ENCODE data around the gene DNAAF1.

The DNAAF1 gene

GRCh38 chr16:84161037-84161436, 15.9 kb downstream of the DNAAF1 start:
- DNase-seq (ENCODE audit: low read depth in 3 of 3) = no peak

- DNase-seq (ENCODE audit: low read depth in 3 of 3) = no peak
These were observed 16.7 kb downstream of the DNAAF1 start for GRCh38 chr16:84161801-84162200.

- DNase-seq (ENCODE audit: low read depth in 3 of 3) = no peak
These were observed 20.6 kb downstream of the DNAAF1 start for GRCh38 chr16:84165746-84166145.

- DNase-seq (ENCODE audit: low read depth in 3 of 3) = peak in 1 of 3 experiments; percentile 18
These were observed 21.9 kb downstream of the DNAAF1 start for GRCh38 chr16:84166796-84167695.

GRCh38 chr16:84169765-84170310, 24.7 kb downstream of the DNAAF1 start:
- no peak for DNase-seq (ENCODE audit: low read depth in 3 of 3)

GRCh38 chr16:84174396-84174795, 29.3 kb downstream of the DNAAF1 start:
- DNase-seq (ENCODE audit: low read depth in 3 of 3) = no peak

- DNase-seq (ENCODE audit: low read depth in 3 of 3) = peak in 2 of 3 experiments; percentile 49 to 70
These were observed 30.4 kb downstream of the DNAAF1 start for GRCh38 chr16:84175350-84176081.

- DNase-seq (ENCODE audit: low read depth in 3 of 3) = no peak
These were observed 31.3 kb downstream of the DNAAF1 start for GRCh38 chr16:84176192-84177053.

DNA sequence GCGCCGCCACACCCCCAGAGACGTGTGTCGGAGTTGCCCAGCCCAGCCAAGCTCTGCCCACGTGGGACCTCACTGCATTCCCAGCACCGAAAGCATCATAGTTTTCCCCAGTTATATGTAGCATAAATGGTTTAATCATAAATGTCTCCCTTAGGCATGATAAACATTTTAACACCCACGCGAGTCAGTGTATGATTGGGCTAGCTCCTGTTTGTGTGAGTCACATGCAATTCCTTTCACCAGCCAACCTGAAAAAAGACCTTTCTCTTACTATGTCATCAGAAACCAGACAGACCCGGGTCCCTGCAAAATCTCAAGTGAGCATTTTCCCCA, 32.6 kb downstream of the DNAAF1 start:
- DNase-seq (ENCODE audit: low read depth in 3 of 3) = no peak

DNA sequence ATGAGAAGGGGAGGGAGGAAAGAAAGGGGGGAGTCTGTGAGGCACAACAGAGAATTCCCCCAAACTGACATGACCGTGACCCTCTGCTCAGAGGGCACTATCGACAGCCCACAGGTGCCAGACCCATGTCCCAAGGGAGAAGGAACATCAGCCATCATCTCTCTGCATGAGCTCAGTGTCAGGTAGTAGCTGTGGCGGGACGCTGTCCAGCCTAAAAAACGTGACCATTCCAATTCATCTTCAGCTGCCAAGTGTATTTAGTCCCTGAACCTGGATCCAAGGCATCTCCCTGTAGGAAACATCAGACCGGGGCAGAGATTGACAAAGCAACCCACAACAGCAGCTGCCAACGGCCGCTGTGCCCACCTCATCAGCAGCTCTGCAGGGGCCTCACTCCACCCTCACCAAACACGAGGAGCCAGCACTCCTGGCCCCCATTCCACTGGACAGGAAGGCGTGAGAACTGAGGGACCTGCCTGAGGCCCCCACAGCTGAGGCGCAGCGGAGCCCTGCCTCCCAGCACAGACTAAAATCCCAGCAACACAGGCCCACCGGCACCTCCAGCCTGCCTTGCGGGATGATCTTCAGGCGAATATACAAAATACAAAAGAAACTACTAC, 33.1 kb downstream of the DNAAF1 start:
- no peak for DNase-seq (ENCODE audit: low read depth in 3 of 3)

DNA sequence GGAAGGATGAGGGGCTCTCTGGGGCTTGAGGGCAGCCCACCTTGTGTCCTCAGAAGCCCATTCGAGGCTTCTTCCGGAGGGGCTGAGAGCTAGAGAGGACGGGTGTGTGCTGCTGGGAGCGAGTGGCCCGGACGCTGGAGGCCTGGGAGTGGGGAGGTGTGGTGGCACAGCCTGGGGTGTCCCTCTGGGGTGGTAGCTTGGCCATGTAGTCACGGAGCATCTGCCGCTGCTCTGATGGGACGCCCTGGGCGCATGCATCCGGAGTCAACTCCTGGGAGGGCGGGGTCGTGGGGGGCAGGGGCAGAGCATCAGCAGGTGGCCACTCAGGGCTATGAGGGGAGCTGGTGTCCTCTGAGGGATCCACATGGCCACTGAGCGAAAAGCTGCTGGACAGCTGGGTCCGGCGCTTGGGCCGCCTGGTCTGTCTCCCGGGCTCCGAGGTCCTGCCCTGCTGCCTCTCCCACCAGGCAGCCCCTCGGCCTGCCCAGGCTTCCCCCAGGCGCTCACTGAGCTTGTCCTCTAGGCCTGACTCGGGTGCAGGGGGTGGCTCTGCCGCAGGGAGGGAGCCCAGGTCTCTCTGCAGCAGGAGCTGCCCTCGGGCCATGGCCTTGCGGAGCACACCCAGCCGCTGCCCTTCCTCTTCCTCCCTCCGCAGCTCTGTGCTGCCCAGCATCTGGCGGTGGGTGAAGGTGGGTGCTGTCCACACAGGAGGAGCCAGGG, 33.9 kb downstream of the DNAAF1 start:
- no peak for DNase-seq (ENCODE audit: low read depth in 3 of 3)

GRCh38 chr16:84179612-84180320, 34.7 kb downstream of the DNAAF1 start:
- no peak for DNase-seq (ENCODE audit: low read depth in 3 of 3)

DNA sequence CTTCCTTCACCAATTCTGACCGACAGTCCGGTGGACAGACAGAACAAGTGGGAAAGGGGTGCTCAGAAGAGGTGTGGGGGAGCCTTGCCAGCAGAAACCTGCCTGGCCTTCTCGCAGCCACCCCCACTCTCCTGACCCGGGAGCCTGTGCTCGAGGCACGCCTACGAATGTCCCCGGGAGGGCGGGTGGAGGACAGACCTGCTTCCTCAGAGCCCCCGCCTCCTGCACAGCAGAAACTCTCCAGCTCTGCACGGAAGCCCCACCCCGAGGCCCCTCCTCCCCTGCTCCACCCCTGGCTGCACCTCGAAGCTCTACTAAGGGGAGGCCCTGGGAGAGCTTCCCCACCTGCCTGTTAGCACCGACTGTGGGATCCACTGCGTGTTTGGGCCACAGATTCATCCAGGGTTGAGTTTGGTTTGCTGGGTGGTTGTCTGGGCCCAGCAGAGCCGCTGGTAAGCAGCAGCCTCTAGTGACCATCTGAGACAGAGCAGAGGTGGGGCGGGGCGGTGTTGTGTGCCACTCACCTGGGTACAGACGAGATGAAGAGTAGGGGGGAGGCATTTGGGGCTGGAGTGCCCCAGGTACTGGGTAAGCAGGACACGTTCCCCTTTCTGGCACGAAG, 35.5 kb downstream of the DNAAF1 start:
- no peak for DNase-seq (ENCODE audit: low read depth in 3 of 3)

GRCh38 chr16:84181144-84181915, 36.2 kb downstream of the DNAAF1 start:
- DNase-seq (ENCODE audit: low read depth in 3 of 3) = no peak

- no peak for DNase-seq (ENCODE audit: low read depth in 3 of 3)
These were observed 37.0 kb downstream of the DNAAF1 start for GRCh38 chr16:84182104-84182503.

DNA sequence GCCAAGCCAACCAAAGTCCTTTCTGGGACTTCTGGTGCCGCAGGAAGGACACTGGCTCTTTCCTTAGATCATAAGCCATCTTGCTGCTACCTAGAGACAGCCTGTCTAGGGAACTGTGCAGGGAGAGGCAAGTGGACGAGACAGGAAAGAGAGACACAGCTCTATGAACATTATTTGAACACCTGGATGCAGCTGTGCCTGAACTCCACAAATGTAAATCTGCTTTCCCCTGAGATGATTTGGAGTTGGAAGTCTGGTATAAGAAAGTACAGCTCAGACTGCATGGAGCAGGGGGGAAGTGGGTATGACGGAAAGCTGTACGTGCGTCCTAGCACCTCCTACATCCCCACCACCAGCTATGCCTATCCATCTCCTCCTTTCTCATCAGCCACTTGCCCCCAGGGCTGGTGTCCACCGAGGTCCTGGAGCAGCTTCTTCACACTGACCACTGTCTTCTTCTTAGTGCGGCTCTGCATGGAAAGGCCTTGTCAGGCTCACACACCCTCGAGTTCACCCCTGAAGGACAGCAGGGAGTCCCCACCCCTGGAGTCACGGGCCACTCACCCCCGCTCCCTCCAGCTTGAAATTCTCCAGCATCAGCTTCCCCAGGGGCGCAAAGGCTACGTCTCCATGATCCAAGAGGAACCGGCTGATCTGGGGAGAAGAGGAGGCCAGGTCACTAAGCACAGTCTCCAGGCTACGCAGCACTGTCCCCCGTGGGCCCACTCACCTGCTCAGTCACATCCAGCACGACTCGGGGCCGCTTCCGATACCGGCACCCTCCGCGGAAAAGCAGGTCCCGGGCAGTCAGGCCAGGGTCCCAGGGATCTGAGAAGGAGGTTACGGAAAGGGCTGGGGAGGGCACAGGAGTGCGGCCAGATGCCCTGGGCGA, 37.8 kb downstream of the DNAAF1 start:
- no peak for DNase-seq (ENCODE audit: low read depth in 3 of 3)

DNA sequence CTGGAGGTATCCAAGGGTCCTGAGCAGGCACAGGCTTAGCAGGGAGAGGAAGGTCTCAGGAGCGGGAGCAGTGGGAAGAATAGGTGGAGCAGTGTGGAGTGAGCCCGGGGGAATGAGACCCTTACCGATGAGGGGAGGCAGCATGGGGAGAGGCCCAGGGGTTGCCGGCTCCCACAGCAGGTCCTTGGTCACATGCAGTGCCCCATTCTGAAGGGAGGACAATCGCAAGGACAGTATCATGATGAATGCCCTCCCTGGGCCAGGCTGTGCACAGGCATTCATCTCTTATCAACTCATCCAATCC, 38.4 kb downstream of the DNAAF1 start:
- DNase-seq (ENCODE audit: low read depth in 3 of 3) = no peak

Data from stimulated activated CD4-positive, alpha-beta T cell treated with anti-CD3 and anti-CD28 coated beads, TNF-alpha, amount 100 ng/mL, for 24 hours (primary cell).